Adrenal gland (tissue), 5 donors: ENCODE measurements around the gene GPBAR1.

ENCODE experiments used
- CTCF ChIP-seq, 6 experiments: fragments of 450-650 bp in 4 of 6; fragments of 200-600 bp in 2 of 6; sonication (generic) in 1 of 6; IDR thresholded peaks; 1 replicate in 5 of 6; 2 replicates in 1 of 6; pipeline versions ENCODE4 v1.5.1 to v1.8.0; 2016 to 2021; ENCODE audit warnings: antibody characterized with exemption in 6 of 6, mild to moderate bottlenecking in 2 of 6, moderate library complexity in 1 of 6
- POLR2A ChIP-seq, 2 donors: fragments of 450-650 bp; IDR thresholded peaks; one replicate each; pipeline ENCODE4 v1.6.1; 2017; ENCODE audit warnings: antibody characterized with exemption in 2 of 2, mild to moderate bottlenecking in 2 of 2, moderate library complexity in 1 of 2
- donor health status: DM: no; HTN: no; CAD: no.

GRCh38 chr2:218245214-218245613, 15.6 kb upstream of the GPBAR1 start:
- TF ChIP-seq CTCF (IDR thresholded peaks at IDR 0.05) (no peak), POLR2A (IDR thresholded peaks at IDR 0.05) (no peak)
